Liver (tissue), 9 donors: ENCODE measurements around the gene SRSF5. TPM values are rescaled to one million over a fixed set of nuclear protein-coding genes. Genes with fewer than 3 reads are reported as not detected.

Source experiments
- DNase-seq: peaks from one replicate; pipeline ENCODE4 v3.0.0-alpha.2; 2017; ENCODE audit warnings: low spot score
- H3K27ac ChIP-seq, 2 donors: one replicate each; pipeline ENCODE4 v1.7.0; 2013; ENCODE audit warnings: inconsistent platforms in 2 of 2, low read length in 2 of 2, control low read depth in 1 of 2, low read depth in 1 of 2, mild to moderate bottlenecking in 1 of 2
- H3K27me3 ChIP-seq, 4 donors: one replicate each; pipeline versions ENCODE4 v1.6.1 to v1.7.0; 2013; ENCODE audit warnings: low read length in 3 of 4, inconsistent platforms in 1 of 4, mild to moderate bottlenecking in 1 of 4, moderate library complexity in 1 of 4; ENCODE audit not compliant: control insufficient read depth in 4 of 4, insufficient read depth in 4 of 4
- H3K36me3 ChIP-seq, 4 donors: one replicate each; pipeline versions ENCODE4 v1.6.1 to v1.7.0; 2013; ENCODE audit warnings: low read length in 3 of 4, mild to moderate bottlenecking in 3 of 4, low read depth in 1 of 4, moderate library complexity in 1 of 4; ENCODE audit not compliant: control insufficient read depth in 4 of 4, insufficient read depth in 3 of 4
- H3K4me1 ChIP-seq, 4 donors: one replicate each; pipeline versions ENCODE4 v1.6.1 to v1.7.0; 2013; ENCODE audit warnings: low read length in 3 of 4, mild to moderate bottlenecking in 3 of 4, moderate library complexity in 1 of 4; ENCODE audit not compliant: control insufficient read depth in 4 of 4, insufficient read depth in 4 of 4
- H3K4me3 ChIP-seq, 3 donors: one replicate each; pipeline versions ENCODE4 v1.6.1 to v1.7.0; 2013; ENCODE audit warnings: low read length in 3 of 3, control low read depth in 1 of 3, low read depth in 1 of 3, mild to moderate bottlenecking in 1 of 3
- H3K9ac ChIP-seq, 2 donors: one replicate each; pipeline ENCODE4 v1.7.0; 2013; ENCODE audit warnings: low read length in 2 of 2, mild to moderate bottlenecking in 2 of 2, moderate library complexity in 2 of 2, control low read depth in 1 of 2, low read depth in 1 of 2
- H3K9me3 ChIP-seq, 4 donors: one replicate each; pipeline versions ENCODE4 v1.6.1 to v1.7.0; 2013; ENCODE audit warnings: low read length in 3 of 4; ENCODE audit not compliant: control insufficient read depth in 4 of 4
- EGR1 ChIP-seq, 2 donors: IDR thresholded peaks; 2 replicates each; pipeline ENCODE4 v1.6.1; 2016 to 2018; ENCODE audit warnings: antibody characterized with exemption in 2 of 2, low read depth in 2 of 2
- FOXA1 ChIP-seq: IDR thresholded peaks from 2 replicates; pipeline ENCODE4 v1.6.1; 2016; ENCODE audit warnings: antibody characterized with exemption
- FOXA2 ChIP-seq: IDR thresholded peaks from 2 replicates; pipeline ENCODE4 v1.6.1; 2016; ENCODE audit warnings: antibody characterized with exemption
- HNF4A ChIP-seq, 2 donors: conservative IDR thresholded peaks; 2 replicates each; pipeline ENCODE4 v1.6.1; 2016; ENCODE audit warnings: antibody characterized with exemption in 2 of 2, mild to moderate bottlenecking in 2 of 2
- JUND ChIP-seq, 2 donors: IDR thresholded peaks; 2 replicates each; pipeline ENCODE4 v1.6.1; 2016; ENCODE audit warnings: antibody characterized with exemption in 2 of 2
- NR2F2 ChIP-seq: IDR thresholded peaks from 2 replicates; pipeline ENCODE4 v1.6.1; 2016; ENCODE audit warnings: antibody characterized with exemption
- RXRA ChIP-seq, 2 donors: IDR thresholded peaks; 2 replicates each; pipeline ENCODE4 v1.6.1; 2017 to 2018; ENCODE audit warnings: antibody characterized with exemption in 2 of 2, mild to moderate bottlenecking in 1 of 2
- SP1 ChIP-seq: IDR thresholded peaks from 2 replicates; pipeline ENCODE4 v1.6.1; 2018; ENCODE audit warnings: antibody characterized with exemption, mild to moderate bottlenecking
- TAF1 ChIP-seq: conservative IDR thresholded peaks from 2 replicates; pipeline ENCODE4 v1.6.1; 2016; ENCODE audit warnings: antibody characterized with exemption, mild to moderate bottlenecking
- YY1 ChIP-seq: IDR thresholded peaks from 2 replicates; pipeline ENCODE4 v1.6.1; 2016; ENCODE audit warnings: antibody characterized with exemption, mild to moderate bottlenecking
- whole genome bisulfite sequencing: extraction: QIAGEN DNeasy Blood & Tissue Kit; methylation state at CpG from one replicate; pipeline ENCODE4 v1.1.7; 2013; 5-methylcytosine and 5-hydroxymethylcytosine counted together
- polyA plus RNA-seq, 2 donors: library from polyadenylated mRNA; stranded (reverse) in 1 of 2; unstranded in 1 of 2; fragments of 200-250 nt in 1 of 2; fragments of >200 nt in 1 of 2; fragmentation: Nextera tagmentation in 1 of 2; extraction: Ambion mirVana in 1 of 2; gene quantifications; one replicate each; pipeline versions ENCODE4 v1.2.1 to v1.2.3, GENCODE V29; 2013 to 2015
- total RNA-seq, 2 donors: library from RNA; depleted of rRNA; stranded (reverse); fragments of >200 nt; gene quantifications; one replicate each; pipeline ENCODE4 v1.2.3, GENCODE V29; 2014
- TF ChIP-seq, protein P1 (sequence below): IDR thresholded peaks from 2 replicates; pipeline ENCODE4 v1.6.1; 2016; ENCODE audit warnings: antibody characterized with exemption, mild to moderate bottlenecking
- TF ChIP-seq, protein P2 (sequence below): IDR thresholded peaks from 2 replicates; pipeline ENCODE4 v1.6.1; 2016; ENCODE audit warnings: antibody characterized with exemption
- TF ChIP-seq, protein P3 (sequence below): IDR thresholded peaks from 2 replicates; pipeline ENCODE4 v1.6.1; 2016; ENCODE audit warnings: antibody characterized with exemption
- donor health status: healthy.
- donor health status: healthy.
- donor health status: healthy.
- donor health status: healthy.
- donor health status: healthy.

SRSF5 gene
- total and polyA plus RNA-seq, 4 donors = 74.4 to 254 (median 148) TPM

DNA sequence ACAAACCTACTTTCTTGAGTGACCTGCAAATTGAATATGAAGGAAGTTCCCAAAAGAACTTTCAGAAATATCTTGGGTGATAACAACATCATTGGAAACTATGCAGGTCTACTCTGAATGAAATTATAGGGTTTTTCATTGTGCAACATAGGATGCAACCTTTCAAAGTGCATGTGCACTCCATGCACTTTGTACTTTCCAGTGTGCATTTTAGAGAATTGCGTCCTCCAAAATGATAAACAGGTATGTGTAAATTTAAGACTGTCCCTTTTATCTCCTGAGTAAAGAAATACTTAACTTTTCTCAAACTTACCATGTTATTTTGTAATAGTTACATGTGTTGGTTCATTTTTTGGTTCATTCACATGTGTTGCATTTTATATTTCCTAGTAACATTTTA, 13.2 kb downstream of the SRSF5 start (continued):
- TF ChIP-seq EGR1 (IDR thresholded peaks at IDR 0.05; ENCODE audit: low read depth in 2 of 2) (peak in 1 of 2 donors; percentile 24), SP1 (peak; percentile 87), FOXA1 (peak; percentile 57), RXRA (IDR thresholded peaks at IDR 0.05) (peak; percentile 89 to 91)

DNA sequence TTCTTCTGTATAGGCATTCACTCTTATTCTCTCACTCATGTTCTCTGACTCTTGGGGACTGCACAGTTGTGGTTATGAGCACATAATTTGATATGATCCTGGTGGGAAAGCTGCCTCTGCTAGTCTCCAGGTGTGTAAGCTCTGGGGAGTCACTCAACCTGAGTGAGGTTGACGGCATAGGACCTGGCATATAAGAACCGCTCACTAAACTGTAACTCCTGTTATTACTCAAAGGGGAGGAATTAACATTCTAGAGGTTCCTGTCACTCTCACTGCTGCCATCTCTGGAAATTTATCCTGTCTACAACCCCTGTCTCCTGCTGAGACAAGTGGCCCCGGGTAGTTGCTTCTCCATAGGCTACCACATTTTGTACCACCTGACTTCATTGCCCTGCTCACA, 14.0 kb downstream of the SRSF5 start:
- no peak for DNase-seq
- H3K27me3 ChIP-seq = no peaks in the 10 kb centered on the region
- peak overlapping the region; percentile 61 to 72 for H3K27ac ChIP-seq
- WGBS = 93% methylated on average over 3 of the region's 3 CpGs
- H3K9me3 ChIP-seq = no peaks in the 10 kb centered on the region
- H3K36me3 ChIP-seq = peaks cover 6 to 56% (median 47%) of the 10 kb centered on the region in 4 donors
- no peak overlapping the region for H3K9ac ChIP-seq
- H3K4me1 ChIP-seq = peaks cover under 1 to 45% (median 26%) of the 10 kb centered on the region in 4 donors
- no peak overlapping the region for H3K4me3 ChIP-seq
- TF ChIP-seq EGR1 (IDR thresholded peaks at IDR 0.05; ENCODE audit: low read depth in 2 of 2) (no peak), FOXA1 (no peak), SP1 (no peak), FOXA2 (no peak), JUND (IDR thresholded peaks at IDR 0.05) (no peak)
- TF ChIP-seq, protein P1, sequence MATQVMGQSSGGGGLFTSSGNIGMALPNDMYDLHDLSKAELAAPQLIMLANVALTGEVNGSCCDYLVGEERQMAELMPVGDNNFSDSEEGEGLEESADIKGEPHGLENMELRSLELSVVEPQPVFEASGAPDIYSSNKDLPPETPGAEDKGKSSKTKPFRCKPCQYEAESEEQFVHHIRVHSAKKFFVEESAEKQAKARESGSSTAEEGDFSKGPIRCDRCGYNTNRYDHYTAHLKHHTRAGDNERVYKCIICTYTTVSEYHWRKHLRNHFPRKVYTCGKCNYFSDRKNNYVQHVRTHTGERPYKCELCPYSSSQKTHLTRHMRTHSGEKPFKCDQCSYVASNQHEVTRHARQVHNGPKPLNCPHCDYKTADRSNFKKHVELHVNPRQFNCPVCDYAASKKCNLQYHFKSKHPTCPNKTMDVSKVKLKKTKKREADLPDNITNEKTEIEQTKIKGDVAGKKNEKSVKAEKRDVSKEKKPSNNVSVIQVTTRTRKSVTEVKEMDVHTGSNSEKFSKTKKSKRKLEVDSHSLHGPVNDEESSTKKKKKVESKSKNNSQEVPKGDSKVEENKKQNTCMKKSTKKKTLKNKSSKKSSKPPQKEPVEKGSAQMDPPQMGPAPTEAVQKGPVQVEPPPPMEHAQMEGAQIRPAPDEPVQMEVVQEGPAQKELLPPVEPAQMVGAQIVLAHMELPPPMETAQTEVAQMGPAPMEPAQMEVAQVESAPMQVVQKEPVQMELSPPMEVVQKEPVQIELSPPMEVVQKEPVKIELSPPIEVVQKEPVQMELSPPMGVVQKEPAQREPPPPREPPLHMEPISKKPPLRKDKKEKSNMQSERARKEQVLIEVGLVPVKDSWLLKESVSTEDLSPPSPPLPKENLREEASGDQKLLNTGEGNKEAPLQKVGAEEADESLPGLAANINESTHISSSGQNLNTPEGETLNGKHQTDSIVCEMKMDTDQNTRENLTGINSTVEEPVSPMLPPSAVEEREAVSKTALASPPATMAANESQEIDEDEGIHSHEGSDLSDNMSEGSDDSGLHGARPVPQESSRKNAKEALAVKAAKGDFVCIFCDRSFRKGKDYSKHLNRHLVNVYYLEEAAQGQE = no peak
- TF ChIP-seq, protein P2, sequence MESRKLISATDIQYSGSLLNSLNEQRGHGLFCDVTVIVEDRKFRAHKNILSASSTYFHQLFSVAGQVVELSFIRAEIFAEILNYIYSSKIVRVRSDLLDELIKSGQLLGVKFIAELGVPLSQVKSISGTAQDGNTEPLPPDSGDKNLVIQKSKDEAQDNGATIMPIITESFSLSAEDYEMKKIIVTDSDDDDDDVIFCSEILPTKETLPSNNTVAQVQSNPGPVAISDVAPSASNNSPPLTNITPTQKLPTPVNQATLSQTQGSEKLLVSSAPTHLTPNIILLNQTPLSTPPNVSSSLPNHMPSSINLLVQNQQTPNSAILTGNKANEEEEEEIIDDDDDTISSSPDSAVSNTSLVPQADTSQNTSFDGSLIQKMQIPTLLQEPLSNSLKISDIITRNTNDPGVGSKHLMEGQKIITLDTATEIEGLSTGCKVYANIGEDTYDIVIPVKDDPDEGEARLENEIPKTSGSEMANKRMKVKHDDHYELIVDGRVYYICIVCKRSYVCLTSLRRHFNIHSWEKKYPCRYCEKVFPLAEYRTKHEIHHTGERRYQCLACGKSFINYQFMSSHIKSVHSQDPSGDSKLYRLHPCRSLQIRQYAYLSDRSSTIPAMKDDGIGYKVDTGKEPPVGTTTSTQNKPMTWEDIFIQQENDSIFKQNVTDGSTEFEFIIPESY = no peak
- TF ChIP-seq, protein P3, sequence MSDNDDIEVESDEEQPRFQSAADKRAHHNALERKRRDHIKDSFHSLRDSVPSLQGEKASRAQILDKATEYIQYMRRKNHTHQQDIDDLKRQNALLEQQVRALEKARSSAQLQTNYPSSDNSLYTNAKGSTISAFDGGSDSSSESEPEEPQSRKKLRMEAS = no peak

DNA sequence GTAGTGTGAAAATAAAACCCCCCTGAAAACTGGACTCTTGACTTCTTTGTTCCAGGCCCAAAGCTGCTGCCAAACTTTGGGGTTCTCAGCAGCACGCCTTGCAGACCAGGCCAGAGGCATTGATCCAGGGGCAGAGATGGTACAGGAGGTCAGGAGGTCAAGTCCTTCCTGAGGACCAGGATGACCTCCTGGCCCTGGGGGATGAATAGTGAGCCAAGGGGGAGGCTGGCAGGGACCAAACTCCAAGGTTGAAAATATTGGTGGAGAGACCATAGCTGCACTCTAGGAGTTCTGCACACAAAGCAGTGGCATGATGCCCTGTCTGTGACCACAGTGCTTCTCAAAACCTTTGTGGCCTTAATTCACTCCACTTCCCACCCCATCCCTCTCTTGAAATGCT, 18.0 kb downstream of the SRSF5 start:
- Histone ChIP-seq H3K36me3 (peaks cover 3 to 32% (median 24%) of the 10 kb centered on the region in 4 donors), H3K4me3 (no peak overlapping the region), H3K27ac (no peak overlapping the region), H3K27me3 (no peaks in the 10 kb centered on the region), H3K9me3 (no peaks in the 10 kb centered on the region), H3K4me1 (peaks cover 0 to 43% (median 29%) of the 10 kb centered on the region in 4 donors), H3K9ac (no peak overlapping the region)
- no peak for DNase-seq
- 51% methylated on average over 1 of the region's 1 CpG for WGBS
- TF ChIP-seq SP1 (peak; percentile 15), EGR1 (IDR thresholded peaks at IDR 0.05; ENCODE audit: low read depth in 2 of 2) (no peak), YY1 (peak; percentile 16), NR2F2 (peak; percentile 85), RXRA (IDR thresholded peaks at IDR 0.05) (peak; percentile 63 to 64), TAF1 (no peak), HNF4A (conservative IDR thresholded peaks at IDR 0.05) (peak; percentile 64 to 81)
